Hepatocyte (in vitro differentiated cells): Measurements from ENCODE around the gene AGAP1. TPM values are rescaled to one million over a fixed set of nuclear protein-coding genes. Genes with fewer than 3 reads are reported as not detected.

Experiments
- DNase-seq: peaks from one replicate; pipeline ENCODE4 v3.0.0-alpha.2; 2016; ENCODE audit warnings: low spot score
- H2AFZ ChIP-seq: fragments of 200-600 bp; sonication (generic); 2 replicates; pipeline ENCODE4 v1.6.0; 2016; ENCODE audit warnings: antibody characterized with exemption, mild to moderate bottlenecking
- H3K27ac ChIP-seq: fragments of 200-600 bp; sonication (generic); 2 replicates; pipeline ENCODE4 v1.5.1; 2016; ENCODE audit warnings: mild to moderate bottlenecking
- H3K27me3 ChIP-seq: fragments of 200-600 bp; sonication (generic); 2 replicates; pipeline ENCODE4 v1.6.1; 2016
- H3K36me3 ChIP-seq: fragments of 200-600 bp; sonication (generic); replicated peaks from 2 replicates; pipeline ENCODE4 v1.5.1; 2016; ENCODE audit warnings: low read depth; ENCODE audit not compliant: insufficient read depth
- H3K4me1 ChIP-seq: fragments of 200-600 bp; sonication (generic); 2 replicates; pipeline ENCODE4 v1.5.1; 2016; ENCODE audit warnings: mild to moderate bottlenecking, moderate library complexity; ENCODE audit not compliant: insufficient read depth
- H3K4me2 ChIP-seq: fragments of 200-600 bp; sonication (generic); 2 replicates; pipeline ENCODE4 v1.6.0; 2016
- H3K4me3 ChIP-seq: fragments of 200-600 bp; sonication (generic); 2 replicates; pipeline ENCODE4 v1.5.1; 2016; ENCODE audit warnings: mild to moderate bottlenecking
- H3K79me2 ChIP-seq: fragments of 200-600 bp; sonication (generic); 2 replicates; pipeline ENCODE4 v1.6.0; 2017; ENCODE audit warnings: mild to moderate bottlenecking
- H3K9me2 ChIP-seq: fragments of 200-600 bp; sonication (generic); replicated peaks from 2 replicates; pipeline ENCODE4 v1.6.0; 2017; ENCODE audit warnings: mild to moderate bottlenecking; ENCODE audit not compliant: insufficient read depth
- H3K9me3 ChIP-seq: fragments of 200-600 bp; sonication (generic); 2 replicates; pipeline ENCODE4 v1.5.1; 2016; ENCODE audit warnings: low read depth, mild to moderate bottlenecking
- H4K20me1 ChIP-seq: fragments of 200-600 bp; sonication (generic); 2 replicates; pipeline ENCODE4 v1.6.0; 2016; ENCODE audit warnings: mild to moderate bottlenecking; ENCODE audit not compliant: insufficient read depth, poor library complexity, severe bottlenecking
- EZH2 ChIP-seq: fragments of 200-600 bp; sonication (generic); IDR thresholded peaks from 2 replicates; pipeline ENCODE4 v1.6.1; 2016; ENCODE audit warnings: antibody characterized with exemption, mild to moderate bottlenecking, borderline replicate concordance
- EZH2phosphoT487 ChIP-seq: fragments of 200-600 bp; sonication (generic); IDR thresholded peaks from one replicate; pipeline ENCODE4 v1.6.1; 2018; ENCODE audit warnings: antibody characterized with exemption, mild to moderate bottlenecking, low read depth, moderate library complexity; ENCODE audit not compliant: unreplicated experiment, severe bottlenecking
- WGBS: methylation state at CpG from one replicate; pipeline ENCODE4 v1.1.6; 2016; ENCODE audit warnings: low lambda C conversion rate; ENCODE audit errors: missing lambda C conversion rate; 5-methylcytosine and 5-hydroxymethylcytosine counted together
- polyA plus RNA-seq: library from polyadenylated mRNA; unstranded; fragments of >200 nt; fragmentation: Nextera tagmentation; extraction: Ambion mirVana; gene quantifications from 2 replicates; pipeline ENCODE4 v1.2.1, GENCODE V29; 2016
- total RNA-seq: library from RNA; depleted of rRNA; stranded (reverse); fragments of >200 nt; gene quantifications from 2 replicates; pipeline ENCODE4 v1.2.3, GENCODE V29; 2014
- TF ChIP-seq, protein P1 (sequence below): fragments of 200-600 bp; sonication (generic); IDR thresholded peaks from 2 replicates; pipeline ENCODE4 v1.5.1; 2016; ENCODE audit warnings: antibody characterized with exemption, mild to moderate bottlenecking; ENCODE audit not compliant: poor library complexity

The AGAP1 gene
- total and polyA plus RNA-seq, 2 experiments from 2014 or later, result 12.1 to 20.0 TPM

- TF ChIP-seq EZH2 (no peak), EZH2phosphoT487 (no peak)
- TF ChIP-seq, protein P1, sequence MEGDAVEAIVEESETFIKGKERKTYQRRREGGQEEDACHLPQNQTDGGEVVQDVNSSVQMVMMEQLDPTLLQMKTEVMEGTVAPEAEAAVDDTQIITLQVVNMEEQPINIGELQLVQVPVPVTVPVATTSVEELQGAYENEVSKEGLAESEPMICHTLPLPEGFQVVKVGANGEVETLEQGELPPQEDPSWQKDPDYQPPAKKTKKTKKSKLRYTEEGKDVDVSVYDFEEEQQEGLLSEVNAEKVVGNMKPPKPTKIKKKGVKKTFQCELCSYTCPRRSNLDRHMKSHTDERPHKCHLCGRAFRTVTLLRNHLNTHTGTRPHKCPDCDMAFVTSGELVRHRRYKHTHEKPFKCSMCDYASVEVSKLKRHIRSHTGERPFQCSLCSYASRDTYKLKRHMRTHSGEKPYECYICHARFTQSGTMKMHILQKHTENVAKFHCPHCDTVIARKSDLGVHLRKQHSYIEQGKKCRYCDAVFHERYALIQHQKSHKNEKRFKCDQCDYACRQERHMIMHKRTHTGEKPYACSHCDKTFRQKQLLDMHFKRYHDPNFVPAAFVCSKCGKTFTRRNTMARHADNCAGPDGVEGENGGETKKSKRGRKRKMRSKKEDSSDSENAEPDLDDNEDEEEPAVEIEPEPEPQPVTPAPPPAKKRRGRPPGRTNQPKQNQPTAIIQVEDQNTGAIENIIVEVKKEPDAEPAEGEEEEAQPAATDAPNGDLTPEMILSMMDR, result no peak
- Histone ChIP-seq H3K9me3 (no peaks in the 10 kb centered on the region), H3K27me3 (no peaks in the 10 kb centered on the region), H3K4me3 (no peak overlapping the region), H4K20me1 (no peaks in the 10 kb centered on the region), H3K4me1 (peaks cover 14% of the 10 kb centered on the region), H3K4me2 (no peak overlapping the region), H3K27ac (peak overlapping the region; percentile 87), H2AFZ (no peak overlapping the region), H3K36me3 (no peaks in the 10 kb centered on the region), H3K9me2 (no peaks in the 10 kb centered on the region), H3K79me2 (peaks cover 92% of the 10 kb centered on the region)
- no peak for DNase-seq
- 82% methylated on average over 7 of the region's 7 CpGs for WGBS
Observed at GRCh38 chr2:235515364-235515742, 21.5 kb downstream of the AGAP1 start.

DNA sequence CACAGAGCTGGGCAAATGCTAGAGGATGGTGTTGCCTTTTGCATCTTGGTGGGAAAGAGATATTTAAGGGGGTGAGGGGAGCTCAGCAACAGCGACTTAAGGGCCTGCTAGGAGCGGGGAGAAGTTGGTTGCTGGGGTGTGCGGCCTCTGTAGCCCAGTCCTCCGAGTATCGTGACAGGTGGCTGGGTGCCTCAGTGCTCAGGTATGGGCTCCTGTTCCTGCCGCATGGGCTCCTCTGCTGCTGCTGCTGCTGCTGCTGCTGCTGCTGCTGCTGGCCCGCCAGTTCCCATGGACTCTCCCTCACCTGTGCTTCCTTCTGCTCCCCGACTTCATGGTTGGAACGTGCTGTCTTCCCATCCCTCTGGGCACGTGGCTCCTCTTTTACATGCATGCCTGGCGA lies 22.0 kb downstream of the AGAP1 start:
- Histone ChIP-seq H3K4me3 (no peak overlapping the region), H3K79me2 (peaks cover 92% of the 10 kb centered on the region), H3K36me3 (no peaks in the 10 kb centered on the region), H4K20me1 (peaks cover 4% of the 10 kb centered on the region), H3K9me2 (no peaks in the 10 kb centered on the region), H2AFZ (no peak overlapping the region), H3K27ac (no peak overlapping the region), H3K4me2 (no peak overlapping the region), H3K9me3 (no peaks in the 10 kb centered on the region), H3K27me3 (no peaks in the 10 kb centered on the region), H3K4me1 (peaks cover 14% of the 10 kb centered on the region)
- DNase-seq, result no peak
- WGBS, result 96% methylated on average over 11 of the region's 11 CpGs
- TF ChIP-seq EZH2, result no peak
- TF ChIP-seq EZH2phosphoT487, result no peak
- TF ChIP-seq, protein P1, result no peak

GRCh38 chr2:235516257-235516656 lies 22.4 kb downstream of the AGAP1 start:
- Histone ChIP-seq H3K4me1 (peaks cover 14% of the 10 kb centered on the region), H3K4me2 (no peak overlapping the region), H3K4me3 (no peak overlapping the region), H3K79me2 (peaks cover 92% of the 10 kb centered on the region), H3K27me3 (no peaks in the 10 kb centered on the region), H3K27ac (no peak overlapping the region), H3K9me3 (no peaks in the 10 kb centered on the region), H2AFZ (no peak overlapping the region), H3K36me3 (no peaks in the 10 kb centered on the region), H3K9me2 (no peaks in the 10 kb centered on the region), H4K20me1 (peaks cover 4% of the 10 kb centered on the region)
- no peak for DNase-seq
- WGBS, result 97% methylated on average over 6 of the region's 6 CpGs
- TF ChIP-seq, protein P1, result no peak
- TF ChIP-seq EZH2phosphoT487 (no peak), EZH2 (no peak)
